SK-N-SH (cell line): ENCODE results near the gene FBXO47. TPM values are rescaled to one million over a fixed set of nuclear protein-coding genes. Genes with fewer than 3 reads are reported as not detected.

Experiments
- CTCF ChIA-PET: fragments of 300-600, 350-600 bp; formaldehyde crosslinking; extraction: SDS; loops from one replicate; lab custom pipeline; 2021; lab: Yijun Ruan, JAX
- POLR2A ChIA-PET: fragments of 350-600 bp; sonication (Branson Sonifier 250); formaldehyde crosslinking; extraction: SDS; loops from one replicate; lab custom pipeline; 2020; ENCODE audit warnings: antibody characterized with exemption, inconsistent platforms; lab: Yijun Ruan, JAX
- DNase-seq: peaks from one replicate; pipeline ENCODE4 v3.0.0; 2012
- H2AFZ ChIP-seq: fragments of 200-600 bp; sonication (generic); 2 replicates; pipeline ENCODE4 v1.8.1; 2016; ENCODE audit warnings: antibody characterized with exemption, mild to moderate bottlenecking, low read depth
- H3F3A ChIP-seq: fragments of 200-600 bp; sonication (generic); replicated peaks from 2 replicates; pipeline ENCODE3; 2016; ENCODE audit warnings: antibody characterized with exemption, mild to moderate bottlenecking; ENCODE audit not compliant: insufficient read depth
- H3K27ac ChIP-seq, 2 experiments: fragments of 200-500 bp in 1 of 2; fragments of 200-600 bp in 1 of 2; sonication (Bioruptor generic) in 1 of 2; sonication (generic), shearing (Covaris generic) in 1 of 2; 2 replicates each; pipeline versions ENCODE4 v1.5.1 to v1.6.1; 2014 to 2016; ENCODE audit warnings: low read depth in 2 of 2, inconsistent platforms in 1 of 2, low read length in 1 of 2, mild to moderate bottlenecking in 1 of 2, mixed read lengths in 1 of 2
- H3K27me3 ChIP-seq: fragments of 200-600 bp; sonication (generic), shearing (Covaris generic); 2 replicates; pipeline ENCODE4 v1.6.1; 2016; ENCODE audit warnings: mixed run types; ENCODE audit not compliant: insufficient read depth
- H3K36me3 ChIP-seq, 2 experiments: fragments of 200-500 bp in 1 of 2; fragments of 200-600 bp in 1 of 2; sonication (Bioruptor generic) in 1 of 2; sonication (generic) in 1 of 2; replicated peaks in 1 of 2; 2 replicates each; pipeline versions ENCODE3 to v1.5.1; 2014 to 2016; ENCODE audit warnings: low read length in 1 of 2, mild to moderate bottlenecking in 1 of 2; ENCODE audit not compliant: insufficient read depth in 2 of 2, control insufficient read depth in 1 of 2
- H3K4me1 ChIP-seq, 2 experiments: fragments of 200-500 bp in 1 of 2; fragments of 200-600 bp in 1 of 2; sonication (Bioruptor generic) in 1 of 2; sonication (generic), shearing (Covaris generic) in 1 of 2; 2 replicates each; pipeline versions ENCODE4 v1.5.1 to v1.6.1; 2014 to 2016; ENCODE audit warnings: low read depth in 1 of 2, low read length in 1 of 2, mixed run types in 1 of 2; ENCODE audit not compliant: insufficient read depth in 2 of 2, control insufficient read depth in 1 of 2
- H3K4me2 ChIP-seq: fragments of 200-600 bp; sonication (generic), shearing (Covaris generic); 2 replicates; pipeline ENCODE4 v1.6.1; 2017; ENCODE audit warnings: mixed run types
- H3K4me3 ChIP-seq, 2 experiments: fragments of 200-500 bp in 1 of 2; fragments of 200-600 bp in 1 of 2; sonication (Bioruptor generic) in 1 of 2; sonication (generic), shearing (Covaris generic) in 1 of 2; 2 replicates each; pipeline versions ENCODE4 v1.5.1 to v1.8.1; 2014 to 2016; ENCODE audit warnings: low read depth in 2 of 2, inconsistent platforms in 1 of 2, low read length in 1 of 2, mild to moderate bottlenecking in 1 of 2, mixed read lengths in 1 of 2, moderate library complexity in 1 of 2
- H3K79me2 ChIP-seq: fragments of 200-600 bp; sonication (generic); 2 replicates; pipeline ENCODE4 v1.8.1; 2017; ENCODE audit warnings: mild to moderate bottlenecking; ENCODE audit not compliant: insufficient read depth
- H3K9ac ChIP-seq: fragments of 200-600 bp; sonication (generic); 2 replicates; pipeline ENCODE4 v1.6.1; 2017; ENCODE audit warnings: mixed run types
- H3K9me2 ChIP-seq: fragments of 200-600 bp; sonication (generic); 2 replicates; pipeline ENCODE4 v1.6.1; 2017; ENCODE audit warnings: mixed run types
- H3K9me3 ChIP-seq: fragments of 200-600 bp; sonication (generic); 2 replicates; pipeline ENCODE4 v1.6.1; 2017; ENCODE audit warnings: mixed run types, mild to moderate bottlenecking, moderate library complexity
- H4K20me1 ChIP-seq: fragments of 200-600 bp; sonication (generic); 2 replicates; pipeline ENCODE4 v1.6.1; 2017; ENCODE audit warnings: mild to moderate bottlenecking, mixed run types; ENCODE audit not compliant: insufficient read depth
- EP300 ChIP-seq, 2 experiments: IDR thresholded peaks; 2 replicates each; pipeline versions ENCODE4 v1.4.0 to v1.6.1; 2012; ENCODE audit warnings: borderline replicate concordance in 1 of 2, low read depth in 1 of 2, low read length in 1 of 2
- EZH2phosphoT487 ChIP-seq: fragments of 200-600 bp; sonication (generic); IDR thresholded peaks from 2 replicates; pipeline ENCODE4 v1.6.1; 2017; ENCODE audit warnings: low read depth, mixed run types, mild to moderate bottlenecking, antibody characterized with exemption, moderate library complexity, borderline replicate concordance
- IRF3 ChIP-seq: fragments of 150-350 bp; IDR thresholded peaks from 2 replicates; pipeline ENCODE4 v1.6.1; 2016; ENCODE audit warnings: mild to moderate bottlenecking, low read depth, low read length
- MEF2A ChIP-seq: IDR thresholded peaks from 2 replicates; pipeline ENCODE4 v1.4.0; 2012; ENCODE audit warnings: low read depth, borderline replicate concordance
- NFIC ChIP-seq: IDR thresholded peaks from 2 replicates; pipeline ENCODE4 v1.4.0; 2012; ENCODE audit warnings: borderline replicate concordance
- NRF1 ChIP-seq: IDR thresholded peaks from 2 replicates; pipeline ENCODE4 v1.6.1; 2012; ENCODE audit warnings: low read depth, mild to moderate bottlenecking, low read length
- POLR2AphosphoS5 ChIP-seq: IDR thresholded peaks from 2 replicates; pipeline ENCODE4 v1.6.1; 2012; ENCODE audit warnings: low read depth, low read length
- REST ChIP-seq: IDR thresholded peaks from 2 replicates; pipeline ENCODE4 v1.6.1; 2012; ENCODE audit warnings: mild to moderate bottlenecking, low read depth, low read length, moderate library complexity
- RXRA ChIP-seq: IDR thresholded peaks from 2 replicates; pipeline ENCODE4 v1.4.0; 2012; ENCODE audit warnings: low read depth, mild to moderate bottlenecking, borderline replicate concordance
- USF1 ChIP-seq: IDR thresholded peaks from 2 replicates; pipeline ENCODE4 v1.4.0; 2012; ENCODE audit warnings: low read depth, borderline replicate concordance
- WGBS: methylation state at CpG from one replicate; pipeline ENCODE4 v1.1.6; 2017; ENCODE audit warnings: low lambda C conversion rate; 5-methylcytosine and 5-hydroxymethylcytosine counted together
- polyA plus RNA-seq, 3 experiments: library from polyadenylated mRNA; depleted of rRNA; stranded (reverse); fragments of >200 nt; gene quantifications; 2 replicates each; pipeline ENCODE4 v1.2.3, GENCODE V29; 2012
- TF ChIP-seq, protein P1 (sequence below): IDR thresholded peaks from 2 replicates; pipeline ENCODE4; 2012
- TF ChIP-seq, protein P2 (sequence below): fragments of 150-350 bp; IDR thresholded peaks from 2 replicates; pipeline ENCODE4 v1.6.1; 2017; ENCODE audit warnings: antibody characterized with exemption, low read length, low read depth, borderline replicate concordance

Gene FBXO47
- polyA plus RNA-seq, 1 of the 3 experiments (the other 2 are of a cell fraction), result not detected

DNA sequence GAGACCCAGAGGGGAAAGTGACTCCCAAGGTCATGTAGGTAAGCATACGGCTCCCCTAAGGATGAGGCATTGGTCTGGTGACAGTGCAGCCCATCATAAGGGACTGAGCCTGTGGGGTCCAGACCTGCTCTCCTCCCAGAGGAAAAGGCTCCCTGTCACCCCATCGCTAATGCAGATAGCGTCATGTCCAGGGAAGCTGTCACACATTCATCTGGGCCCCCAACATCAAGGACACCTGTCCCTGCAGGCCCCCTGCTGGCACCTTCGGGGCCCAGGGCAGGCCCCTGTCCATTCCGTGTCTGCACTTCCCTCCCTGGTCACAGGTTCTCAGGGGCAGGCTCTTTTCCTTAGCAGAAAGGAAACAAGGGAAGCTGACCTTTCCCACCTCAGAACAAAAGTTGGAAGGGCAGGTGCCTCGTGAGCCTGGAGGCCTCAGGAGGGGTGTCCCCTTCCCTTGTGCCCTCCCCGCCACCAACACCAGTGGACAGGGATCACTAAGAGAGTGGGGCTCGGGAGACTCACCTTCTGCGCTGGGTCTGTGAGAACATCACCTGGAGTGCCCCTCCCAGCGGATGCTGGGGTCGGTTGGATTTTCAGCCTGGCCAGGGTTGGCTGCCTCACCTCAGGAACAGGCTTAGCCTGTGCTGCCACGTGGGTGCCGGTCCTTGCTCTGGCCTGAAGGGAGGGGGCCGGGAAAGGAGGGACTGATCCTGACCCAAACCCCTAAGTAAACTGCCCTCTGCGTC is 59.1 kb downstream of the FBXO47 start:
- Histone ChIP-seq H3K4me3 (no peak overlapping the region), H3K9ac (no peak overlapping the region), H3K4me2 (no peak overlapping the region), H4K20me1 (peaks cover 94% of the 10 kb centered on the region), H3K27ac (no peak overlapping the region), H3K36me3 (peaks cover 13 to 27% of the 10 kb centered on the region in 2 experiments), H3F3A (peaks cover 6% of the 10 kb centered on the region), H3K4me1 (peaks cover 0 to 20% of the 10 kb centered on the region in 2 experiments; a peak in 1 of 4 replicates), H3K9me3 (no peaks in the 10 kb centered on the region), H3K79me2 (peaks cover 97% of the 10 kb centered on the region), H2AFZ (no peak overlapping the region), H3K9me2 (no peaks in the 10 kb centered on the region), H3K27me3 (no peaks in the 10 kb centered on the region)
- 84% methylated on average over 12 of the region's 15 CpGs for WGBS
- ChIA-PET CTCF (interaction anchor here (1.9 to 3.0 kb wide), 2 partner anchors 10 to 15 kb away, joined by 5 to 8 read pairs; no protein-coding TSS in a partner anchor), POLR2A (interaction anchor here (0.7 kb wide), 1 partner anchor 55 kb away, joined by 3 read pairs; the partner anchor contains the start of gene RPL23)
- no peak for DNase-seq
- no peak for TF ChIP-seq REST
- TF ChIP-seq NFIC, result no peak
- TF ChIP-seq, protein P1, sequence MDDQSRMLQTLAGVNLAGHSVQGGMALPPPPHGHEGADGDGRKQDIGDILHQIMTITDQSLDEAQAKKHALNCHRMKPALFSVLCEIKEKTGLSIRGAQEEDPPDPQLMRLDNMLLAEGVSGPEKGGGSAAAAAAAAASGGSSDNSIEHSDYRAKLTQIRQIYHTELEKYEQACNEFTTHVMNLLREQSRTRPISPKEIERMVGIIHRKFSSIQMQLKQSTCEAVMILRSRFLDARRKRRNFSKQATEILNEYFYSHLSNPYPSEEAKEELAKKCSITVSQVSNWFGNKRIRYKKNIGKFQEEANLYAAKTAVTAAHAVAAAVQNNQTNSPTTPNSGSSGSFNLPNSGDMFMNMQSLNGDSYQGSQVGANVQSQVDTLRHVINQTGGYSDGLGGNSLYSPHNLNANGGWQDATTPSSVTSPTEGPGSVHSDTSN, result no peak
- no peak for TF ChIP-seq RXRA
- TF ChIP-seq MEF2A, result no peak
- TF ChIP-seq POLR2AphosphoS5, result no peak
- no peak for TF ChIP-seq EP300 (IDR thresholded peaks at IDR 0.05; ENCODE audit: borderline replicate concordance in 1 of 2, low read depth in 1 of 2, low read length in 1 of 2)
- no peak for TF ChIP-seq NRF1
- TF ChIP-seq, protein P2, sequence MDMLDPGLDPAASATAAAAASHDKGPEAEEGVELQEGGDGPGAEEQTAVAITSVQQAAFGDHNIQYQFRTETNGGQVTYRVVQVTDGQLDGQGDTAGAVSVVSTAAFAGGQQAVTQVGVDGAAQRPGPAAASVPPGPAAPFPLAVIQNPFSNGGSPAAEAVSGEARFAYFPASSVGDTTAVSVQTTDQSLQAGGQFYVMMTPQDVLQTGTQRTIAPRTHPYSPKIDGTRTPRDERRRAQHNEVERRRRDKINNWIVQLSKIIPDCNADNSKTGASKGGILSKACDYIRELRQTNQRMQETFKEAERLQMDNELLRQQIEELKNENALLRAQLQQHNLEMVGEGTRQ, result no peak
- no peak for TF ChIP-seq USF1
- no peak for TF ChIP-seq IRF3
- no peak for TF ChIP-seq EZH2phosphoT487
